Measurements from ENCODE around the gene ZNF385D.
A peak's percentile ranks its signal among the peaks of the same experiment; 100 is the strongest.

ZNF385D gene

GRCh38 chr3:21425715-21426114 is 325.3 kb downstream of the ZNF385D start:
- Histone ChIP-seq H2BK15ac (ENCODE audit: low read length) (no peak overlapping the region), H3K14ac (ENCODE audit: low read length) (no peak overlapping the region), H2BK5ac (ENCODE audit: low read length) (no peak overlapping the region), H3K79me1 (ENCODE audit: low read depth, low read length) (no peaks in the 10 kb centered on the region), H3K4me3 (ENCODE audit: low read length in 2 of 2) (no peak overlapping the region), H3K9ac (ENCODE audit: low read depth, low read length, poor library complexity) (no peak overlapping the region), H3K27me3 (ENCODE audit: control insufficient read depth in 3 of 3, insufficient read depth in 3 of 3, low read depth in 1 of 3, low read length in 3 of 3) (no peaks in the 10 kb centered on the region), H3K27ac (replicated peaks; ENCODE audit: low read length) (no peak overlapping the region), H3K4ac (ENCODE audit: low read length) (no peak overlapping the region), H3K4me2 (ENCODE audit: insufficient read depth, low read length, poor library complexity, severe bottlenecking) (no peak overlapping the region), H3K9me3 (replicated peaks in 1 of 2; ENCODE audit: control insufficient read depth in 2 of 2, insufficient read depth in 1 of 2, low read depth in 1 of 2, low read length in 2 of 2) (no peaks in the 10 kb centered on the region), H4K8ac (ENCODE audit: low read depth, low read length) (no peak overlapping the region), H2BK12ac (ENCODE audit: low read length) (no peak overlapping the region), H2BK120ac (ENCODE audit: low read depth, low read length) (no peak overlapping the region), H2AK5ac (ENCODE audit: low read depth, low read length) (no peak overlapping the region), H4K91ac (ENCODE audit: low read depth, low read length, poor library complexity) (no peak overlapping the region), H2AFZ (ENCODE audit: low read length) (no peak overlapping the region), H3K36me3 (replicated peaks in 1 of 2; ENCODE audit: control insufficient read depth in 2 of 2, insufficient read depth in 2 of 2, low read length in 2 of 2) (no peaks in the 10 kb centered on the region), H3K18ac (ENCODE audit: low read length) (no peak overlapping the region), H3K4me1 (ENCODE audit: control insufficient read depth in 2 of 2, insufficient read depth in 1 of 2, low read depth in 1 of 2, low read length in 2 of 2) (peaks cover 0 to 2% of the 10 kb centered on the region in 2 donors), H3K23ac (ENCODE audit: low read depth, low read length, poor library complexity) (no peak overlapping the region)
- WGBS, 2 donors (ENCODE audit: extremely low coverage in 2 of 2, insufficient read length in 2 of 2, insufficient replicate concordance in 1 of 2), result no CpG with 5 or more reads among the region's 2 CpGs
- no peak for DNase-seq (ENCODE audit: low spot score)

- H2AFZ ChIP-seq (ENCODE audit: low read length), result no peak overlapping the region
- no peaks in the 10 kb centered on the region for H3K79me1 ChIP-seq (ENCODE audit: low read depth, low read length)
- H2BK12ac ChIP-seq (ENCODE audit: low read length), result no peak overlapping the region
- H4K8ac ChIP-seq (ENCODE audit: low read depth, low read length), result peak overlapping the region; percentile 17
- H4K91ac ChIP-seq (ENCODE audit: low read depth, low read length, poor library complexity), result no peak overlapping the region
- H2BK5ac ChIP-seq (ENCODE audit: low read length), result no peak overlapping the region
- no peak overlapping the region for H3K18ac ChIP-seq (ENCODE audit: low read length)
- DNase-seq (ENCODE audit: low spot score), result no peak
- WGBS, 2 donors (ENCODE audit: extremely low coverage in 2 of 2, insufficient read length in 2 of 2, insufficient replicate concordance in 1 of 2), result no CpG with 5 or more reads among the region's 9 CpGs
- no peak overlapping the region for H2BK120ac ChIP-seq (ENCODE audit: low read depth, low read length)
- no peak overlapping the region for H3K4ac ChIP-seq (ENCODE audit: low read length)
- no peak overlapping the region for H2BK15ac ChIP-seq (ENCODE audit: low read length)
- no peak overlapping the region for H3K4me3 ChIP-seq (ENCODE audit: low read length in 2 of 2)
- no peak overlapping the region for H3K27ac ChIP-seq (replicated peaks; ENCODE audit: low read length)
- no peaks in the 10 kb centered on the region for H3K27me3 ChIP-seq (ENCODE audit: control insufficient read depth in 3 of 3, insufficient read depth in 3 of 3, low read depth in 1 of 3, low read length in 3 of 3)
- H2AK5ac ChIP-seq (ENCODE audit: low read depth, low read length), result no peak overlapping the region
- no peaks in the 10 kb centered on the region for H3K36me3 ChIP-seq (replicated peaks in 1 of 2; ENCODE audit: control insufficient read depth in 2 of 2, insufficient read depth in 2 of 2, low read length in 2 of 2)
- no peak overlapping the region for H3K9ac ChIP-seq (ENCODE audit: low read depth, low read length, poor library complexity)
- no peak overlapping the region for H3K23ac ChIP-seq (ENCODE audit: low read depth, low read length, poor library complexity)
- no peaks in the 10 kb centered on the region for H3K4me1 ChIP-seq (ENCODE audit: control insufficient read depth in 2 of 2, insufficient read depth in 1 of 2, low read depth in 1 of 2, low read length in 2 of 2)
- H3K4me2 ChIP-seq (ENCODE audit: insufficient read depth, low read length, poor library complexity, severe bottlenecking), result no peak overlapping the region
- no peaks in the 10 kb centered on the region for H3K9me3 ChIP-seq (replicated peaks in 1 of 2; ENCODE audit: control insufficient read depth in 2 of 2, insufficient read depth in 1 of 2, low read depth in 1 of 2, low read length in 2 of 2)
- H3K14ac ChIP-seq (ENCODE audit: low read length), result no peak overlapping the region
These were observed 329.9 kb downstream of the ZNF385D start for GRCh38 chr3:21421096-21421495.

- no peak overlapping the region for H3K23ac ChIP-seq (ENCODE audit: low read depth, low read length, poor library complexity)
- H2BK120ac ChIP-seq (ENCODE audit: low read depth, low read length), result no peak overlapping the region
- H3K79me1 ChIP-seq (ENCODE audit: low read depth, low read length), result no peaks in the 10 kb centered on the region
- H3K4me2 ChIP-seq (ENCODE audit: insufficient read depth, low read length, poor library complexity, severe bottlenecking), result no peak overlapping the region
- H2BK12ac ChIP-seq (ENCODE audit: low read length), result no peak overlapping the region
- no peak overlapping the region for H3K9ac ChIP-seq (ENCODE audit: low read depth, low read length, poor library complexity)
- WGBS, 2 donors (ENCODE audit: extremely low coverage in 2 of 2, insufficient read length in 2 of 2, insufficient replicate concordance in 1 of 2), result no CpG with 5 or more reads among the region's 1 CpG
- H4K8ac ChIP-seq (ENCODE audit: low read depth, low read length), result no peak overlapping the region
- no peak overlapping the region for H2BK15ac ChIP-seq (ENCODE audit: low read length)
- H3K4me1 ChIP-seq (ENCODE audit: control insufficient read depth in 2 of 2, insufficient read depth in 1 of 2, low read depth in 1 of 2, low read length in 2 of 2), result no peaks in the 10 kb centered on the region
- H2BK5ac ChIP-seq (ENCODE audit: low read length), result no peak overlapping the region
- no peak overlapping the region for H3K4me3 ChIP-seq (ENCODE audit: low read length in 2 of 2)
- no peak overlapping the region for H3K14ac ChIP-seq (ENCODE audit: low read length)
- no peak overlapping the region for H2AK5ac ChIP-seq (ENCODE audit: low read depth, low read length)
- no peaks in the 10 kb centered on the region for H3K36me3 ChIP-seq (replicated peaks in 1 of 2; ENCODE audit: control insufficient read depth in 2 of 2, insufficient read depth in 2 of 2, low read length in 2 of 2)
- H3K27ac ChIP-seq (replicated peaks; ENCODE audit: low read length), result no peak overlapping the region
- H3K18ac ChIP-seq (ENCODE audit: low read length), result no peak overlapping the region
- H4K91ac ChIP-seq (ENCODE audit: low read depth, low read length, poor library complexity), result no peak overlapping the region
- no peak for DNase-seq (ENCODE audit: low spot score)
- no peak overlapping the region for H2AFZ ChIP-seq (ENCODE audit: low read length)
- H3K9me3 ChIP-seq (replicated peaks in 1 of 2; ENCODE audit: control insufficient read depth in 2 of 2, insufficient read depth in 1 of 2, low read depth in 1 of 2, low read length in 2 of 2), result no peaks in the 10 kb centered on the region
- H3K27me3 ChIP-seq (ENCODE audit: control insufficient read depth in 3 of 3, insufficient read depth in 3 of 3, low read depth in 1 of 3, low read length in 3 of 3), result no peaks in the 10 kb centered on the region
- no peak overlapping the region for H3K4ac ChIP-seq (ENCODE audit: low read length)
These were observed 333.0 kb downstream of the ZNF385D start for GRCh38 chr3:21417991-21418390.

GRCh38 chr3:21414506-21414905 is 336.5 kb downstream of the ZNF385D start:
- H3K36me3 ChIP-seq (replicated peaks in 1 of 2; ENCODE audit: control insufficient read depth in 2 of 2, insufficient read depth in 2 of 2, low read length in 2 of 2), result no peaks in the 10 kb centered on the region
- no peak overlapping the region for H2BK5ac ChIP-seq (ENCODE audit: low read length)
- H3K14ac ChIP-seq (ENCODE audit: low read length), result no peak overlapping the region
- H3K9me3 ChIP-seq (replicated peaks in 1 of 2; ENCODE audit: control insufficient read depth in 2 of 2, insufficient read depth in 1 of 2, low read depth in 1 of 2, low read length in 2 of 2), result no peaks in the 10 kb centered on the region
- no peak overlapping the region for H3K27ac ChIP-seq (replicated peaks; ENCODE audit: low read length)
- H3K4me3 ChIP-seq (ENCODE audit: low read length in 2 of 2), result no peak overlapping the region
- no peak overlapping the region for H3K18ac ChIP-seq (ENCODE audit: low read length)
- no peak overlapping the region for H3K9ac ChIP-seq (ENCODE audit: low read depth, low read length, poor library complexity)
- no peak overlapping the region for H3K23ac ChIP-seq (ENCODE audit: low read depth, low read length, poor library complexity)
- no peak overlapping the region for H2AFZ ChIP-seq (ENCODE audit: low read length)
- H2BK12ac ChIP-seq (ENCODE audit: low read length), result no peak overlapping the region
- no peak overlapping the region for H3K4me2 ChIP-seq (ENCODE audit: insufficient read depth, low read length, poor library complexity, severe bottlenecking)
- H3K4ac ChIP-seq (ENCODE audit: low read length), result no peak overlapping the region
- no peak for DNase-seq (ENCODE audit: low spot score)
- no CpG with 5 or more reads among the region's 4 CpGs for WGBS, 2 donors (ENCODE audit: extremely low coverage in 2 of 2, insufficient read length in 2 of 2, insufficient replicate concordance in 1 of 2)
- H4K91ac ChIP-seq (ENCODE audit: low read depth, low read length, poor library complexity), result no peak overlapping the region
- no peak overlapping the region for H4K8ac ChIP-seq (ENCODE audit: low read depth, low read length)
- no peak overlapping the region for H2BK120ac ChIP-seq (ENCODE audit: low read depth, low read length)
- no peak overlapping the region for H2BK15ac ChIP-seq (ENCODE audit: low read length)
- no peaks in the 10 kb centered on the region for H3K27me3 ChIP-seq (ENCODE audit: control insufficient read depth in 3 of 3, insufficient read depth in 3 of 3, low read depth in 1 of 3, low read length in 3 of 3)
- no peak overlapping the region for H2AK5ac ChIP-seq (ENCODE audit: low read depth, low read length)
- H3K79me1 ChIP-seq (ENCODE audit: low read depth, low read length), result no peaks in the 10 kb centered on the region
- H3K4me1 ChIP-seq (ENCODE audit: control insufficient read depth in 2 of 2, insufficient read depth in 1 of 2, low read depth in 1 of 2, low read length in 2 of 2), result no peaks in the 10 kb centered on the region

Measured in neuronal stem cell (in vitro differentiated cells).